WTC11 (cell line): Measurements from ENCODE around the gene MVD. TPM values are rescaled to one million over a fixed set of nuclear protein-coding genes. Genes with fewer than 3 reads are reported as not detected.

ENCODE experiments used
- ATAC-seq: fragments of 200-7000 bp; cut with Tn5 transposase; 2 replicates; pipeline ENCODE4 v1.10.0; 2021; ENCODE audit warnings: mild to moderate bottlenecking, moderate library complexity
- CTCF ChIA-PET: fragments of 300-600 bp; sonication (Branson Sonifier 250); formaldehyde crosslinking; loops from one replicate; lab custom pipeline; 2021; ENCODE audit warnings: antibody characterized with exemption; lab: Charles Lee
- POLR2A ChIA-PET: fragments of 350-600 bp; sonication (Branson Sonifier 250); formaldehyde crosslinking; loops from one replicate; lab custom pipeline; 2021; ENCODE audit warnings: antibody characterized with exemption; lab: Charles Lee
- DNase-seq: peaks from one replicate; pipeline ENCODE4 v3.0.0; 2021; ENCODE audit warnings: low spot score
- H3K27ac Mint-ChIP-seq: 2 replicates; pipeline ENCODE4 v1.8.0; 2021; ENCODE audit warnings: mixed read lengths
- H3K27me3 Mint-ChIP-seq: 2 replicates; pipeline ENCODE4 v1.8.0; 2021; ENCODE audit warnings: low read depth, mild to moderate bottlenecking, moderate library complexity, mixed read lengths
- H3K36me3 Mint-ChIP-seq: 2 replicates; pipeline ENCODE4 v1.8.0; 2021; ENCODE audit warnings: mixed read lengths
- H3K4me1 Mint-ChIP-seq: 2 replicates; pipeline ENCODE4 v1.8.0; 2022; ENCODE audit warnings: mixed read lengths
- H3K4me3 Mint-ChIP-seq: 2 replicates; pipeline ENCODE4 v1.8.0; 2021; ENCODE audit warnings: mild to moderate bottlenecking, moderate library complexity, mixed read lengths
- H3K9me3 Mint-ChIP-seq: 2 replicates; pipeline ENCODE4 v1.8.0; 2021; ENCODE audit warnings: mixed read lengths
- ATF2 ChIP-seq: sonication (generic); formaldehyde crosslinking; IDR thresholded peaks from 2 replicates; pipeline ENCODE4 v1.8.1; 2022; ENCODE audit warnings: low read depth, missing genetic modification reagents, borderline replicate concordance
- CBFB ChIP-seq: sonication (generic); formaldehyde crosslinking; IDR thresholded peaks from 2 replicates; pipeline ENCODE4 v1.8.1; 2022; ENCODE audit warnings: mild to moderate bottlenecking, low read depth, missing genetic modification reagents
- CREM ChIP-seq: sonication (generic); formaldehyde crosslinking; IDR thresholded peaks from 2 replicates; pipeline ENCODE4 v1.8.1; 2022; ENCODE audit warnings: mild to moderate bottlenecking, missing genetic modification reagents, moderate library complexity
- E2F1 ChIP-seq: sonication (generic); formaldehyde crosslinking; IDR thresholded peaks from 2 replicates; pipeline ENCODE4 v1.8.0; 2022; ENCODE audit warnings: mild to moderate bottlenecking, missing genetic modification reagents
- ELF4 ChIP-seq: sonication (generic); formaldehyde crosslinking; IDR thresholded peaks from 2 replicates; pipeline ENCODE4 v1.8.1; 2022; ENCODE audit warnings: low read depth, mild to moderate bottlenecking, moderate library complexity, missing genetic modification reagents
- EMX1 ChIP-seq: fragments of 250-450 bp; sonication (Bioruptor Pico); IDR thresholded peaks from 2 replicates; pipeline ENCODE4 v1.8.0; 2021; ENCODE audit warnings: mild to moderate bottlenecking
- ETV6 ChIP-seq: sonication (generic); formaldehyde crosslinking; IDR thresholded peaks from 2 replicates; pipeline ENCODE4 v1.8.1; 2022; ENCODE audit warnings: mild to moderate bottlenecking, missing genetic modification reagents
- FOXP1 ChIP-seq: sonication (generic); formaldehyde crosslinking; IDR thresholded peaks from 2 replicates; pipeline ENCODE4 v1.8.0; 2022; ENCODE audit warnings: missing genetic modification reagents, mild to moderate bottlenecking, moderate library complexity, borderline replicate concordance
- GRHL2 ChIP-seq: fragments of 250-450 bp; sonication (Bioruptor Pico); IDR thresholded peaks from 2 replicates; pipeline ENCODE4 v1.8.0; 2022; ENCODE audit warnings: mild to moderate bottlenecking, moderate library complexity; ENCODE audit not compliant: insufficient replicate concordance, severe bottlenecking
- HMGXB4 ChIP-seq: sonication (generic); formaldehyde crosslinking; IDR thresholded peaks from 2 replicates; pipeline ENCODE4 v1.8.1; 2023; ENCODE audit warnings: mild to moderate bottlenecking, moderate library complexity, missing genetic modification reagents
- MAX ChIP-seq: sonication (generic); formaldehyde crosslinking; IDR thresholded peaks from 2 replicates; pipeline ENCODE4 v1.8.0; 2022; ENCODE audit warnings: mild to moderate bottlenecking, missing genetic modification reagents
- MYBL2 ChIP-seq: sonication (generic); formaldehyde crosslinking; IDR thresholded peaks from 2 replicates; pipeline ENCODE4 v1.8.1; 2023; ENCODE audit warnings: mild to moderate bottlenecking, moderate library complexity, missing genetic modification reagents
- NR1H2 ChIP-seq: sonication (generic); formaldehyde crosslinking; IDR thresholded peaks from 2 replicates; pipeline ENCODE4 v1.9.0; 2021; ENCODE audit warnings: mild to moderate bottlenecking, moderate library complexity, missing genetic modification reagents
- NR3C1 ChIP-seq: sonication (generic); formaldehyde crosslinking; conservative IDR thresholded peaks from 2 replicates; pipeline ENCODE4 v1.8.1; 2023; ENCODE audit warnings: low read depth, mild to moderate bottlenecking, missing genetic modification reagents
- PREB ChIP-seq: sonication (generic); formaldehyde crosslinking; IDR thresholded peaks from 2 replicates; pipeline ENCODE4 v1.8.1; 2022; ENCODE audit warnings: mild to moderate bottlenecking, missing genetic modification reagents, moderate library complexity, borderline replicate concordance
- RELA ChIP-seq: sonication (generic); formaldehyde crosslinking; IDR thresholded peaks from 2 replicates; pipeline ENCODE4 v1.8.1; 2022; ENCODE audit warnings: missing genetic modification reagents, mild to moderate bottlenecking, borderline replicate concordance
- TEAD4 ChIP-seq: sonication (generic); formaldehyde crosslinking; IDR thresholded peaks from 2 replicates; pipeline ENCODE4 v1.8.0; 2022; ENCODE audit warnings: mild to moderate bottlenecking, missing genetic modification reagents
- TP53 ChIP-seq: sonication (generic); formaldehyde crosslinking; IDR thresholded peaks from 2 replicates; pipeline ENCODE4 v1.8.1; 2023; ENCODE audit warnings: mild to moderate bottlenecking, missing genetic modification reagents
- USF2 ChIP-seq: sonication (generic); formaldehyde crosslinking; IDR thresholded peaks from 2 replicates; pipeline ENCODE4 v1.8.1; 2023; ENCODE audit warnings: mild to moderate bottlenecking, missing genetic modification reagents, moderate library complexity
- ZBTB43 ChIP-seq: sonication (generic); formaldehyde crosslinking; IDR thresholded peaks from 2 replicates; pipeline ENCODE4 v1.8.1; 2023; ENCODE audit warnings: mild to moderate bottlenecking, missing genetic modification reagents
- ZNF317 ChIP-seq: sonication (generic); formaldehyde crosslinking; IDR thresholded peaks from 2 replicates; pipeline ENCODE4 v1.8.1; 2023; ENCODE audit warnings: low read depth, mild to moderate bottlenecking, moderate library complexity, missing genetic modification reagents, borderline replicate concordance
- ZNF416 ChIP-seq: fragments of 250-450 bp; sonication (Bioruptor Pico); IDR thresholded peaks from 2 replicates; pipeline ENCODE4 v1.9.0; 2021; ENCODE audit warnings: mild to moderate bottlenecking, inconsistent platforms
- ZSCAN18 ChIP-seq: fragments of 250-450 bp; sonication (Bioruptor Pico); IDR thresholded peaks from 2 replicates; pipeline ENCODE4 v2.1.2; 2022; ENCODE audit warnings: mild to moderate bottlenecking, moderate library complexity
- total RNA-seq: library from RNA; stranded (reverse); gene quantifications from 3 replicates; pipeline ENCODE4 v1.2.3, GENCODE V29; 2021

MVD gene
- total RNA-seq, 1 experiment from 2014 or later, result 113 TPM

GRCh38 chr16:88623858-88624257, 39.0 kb downstream of the MVD start:
- no peaks in the 10 kb centered on the region for H3K4me1 Mint-ChIP-seq
- H3K27me3 Mint-ChIP-seq, result no peaks in the 10 kb centered on the region
- no peak for TF ChIP-seq GRHL2 (CRISPR knock-in tag)
- no peak for TF ChIP-seq FOXP1 (CRISPR knock-in tag)
- TF ChIP-seq USF2 (CRISPR knock-in tag), result no peak
- no peak for TF ChIP-seq E2F1
- no peak for TF ChIP-seq RELA (CRISPR knock-in tag)
- TF ChIP-seq CREM (CRISPR knock-in tag), result no peak
- no peak for TF ChIP-seq ZSCAN18 (CRISPR knock-in tag)
- TF ChIP-seq MAX, result no peak
- TF ChIP-seq NR3C1 (CRISPR knock-in tag), result no peak
- TF ChIP-seq, all 79 proteins: peak for 0
- Mint-ChIP-seq H3K36me3 (peaks cover 37% of the 10 kb centered on the region), H3K4me3 (no peak overlapping the region), H3K27ac (no peak overlapping the region), H3K9me3 (no peaks in the 10 kb centered on the region)
- ChIA-PET POLR2A (no interaction called here), CTCF (interaction anchor here (1.2 kb wide), 1 partner anchor 11 kb away, joined by 3 read pairs; no protein-coding TSS in a partner anchor)
- DNase-seq, result no peak
- ATAC-seq, result no peak

- no peak for ATAC-seq
- POLR2A ChIA-PET, result no interaction called here
- CTCF ChIA-PET, result interaction anchor here (0.8 to 1.2 kb wide), 2 partner anchors 10 to 11 kb away, joined by 3 to 4 read pairs; no protein-coding TSS in a partner anchor
- Mint-ChIP-seq H3K27ac (no peak overlapping the region), H3K9me3 (no peaks in the 10 kb centered on the region), H3K27me3 (no peaks in the 10 kb centered on the region), H3K36me3 (peaks cover 35% of the 10 kb centered on the region), H3K4me1 (no peaks in the 10 kb centered on the region; the same call in 1 of the 2 replicates), H3K4me3 (no peak overlapping the region)
- DNase-seq, result no peak
- TF ChIP-seq EMX1 (CRISPR knock-in tag), result no peak
- TF ChIP-seq, all 79 proteins: peak for 0
Observed at GRCh38 chr16:88622866-88623265, 40.0 kb downstream of the MVD start.

GRCh38 chr16:88622125-88622524, 40.8 kb downstream of the MVD start:
- Mint-ChIP-seq H3K36me3 (peaks cover 29% of the 10 kb centered on the region), H3K27ac (no peak overlapping the region; the same call in 1 of the 2 replicates), H3K9me3 (no peaks in the 10 kb centered on the region), H3K27me3 (no peaks in the 10 kb centered on the region), H3K4me1 (peaks cover 2% of the 10 kb centered on the region), H3K4me3 (no peak overlapping the region)
- ATAC-seq (no peak), DNase-seq (no peak)
- POLR2A ChIA-PET, result no interaction called here
- CTCF ChIA-PET, result no interaction called here
- no peak for TF ChIP-seq ZNF317 (CRISPR knock-in tag)
- no peak for TF ChIP-seq FOXP1 (CRISPR knock-in tag)
- TF ChIP-seq ETV6, result no peak
- no peak for TF ChIP-seq ZBTB43
- TF ChIP-seq TP53 (CRISPR knock-in tag), result no peak
- TF ChIP-seq NR1H2 (CRISPR knock-in tag), result no peak
- TF ChIP-seq CBFB (CRISPR knock-in tag), result no peak
- TF ChIP-seq PREB (CRISPR knock-in tag), result no peak
- no peak for TF ChIP-seq MYBL2 (CRISPR knock-in tag)
- no peak for TF ChIP-seq HMGXB4 (CRISPR knock-in tag)
- no peak for TF ChIP-seq ELF4 (CRISPR knock-in tag)
- TF ChIP-seq NR3C1 (CRISPR knock-in tag), result no peak
- no peak for TF ChIP-seq ZNF416 (CRISPR knock-in tag)
- no peak for TF ChIP-seq TEAD4 (CRISPR knock-in tag)
- TF ChIP-seq ATF2 (CRISPR knock-in tag), result no peak
